ENCODE results near the gene DLG1. TPM values are rescaled to one million over a fixed set of nuclear protein-coding genes. Genes with fewer than 3 reads are reported as not detected.
A peak's percentile ranks its signal among the peaks of the same experiment; 100 is the strongest.

Gene DLG1
- 100 to 1,000 TPM in 1 of 5 donors, 10 to 100 TPM in 4; 58.6 to 102 (median 91.3) TPM for polyA plus RNA-seq (ENCODE audit: insufficient read depth in 1 of 5, insufficient read length in 5 of 5, low replicate concordance in 1 of 5)
- long read RNA-seq, donor 1, full-length matches to known transcripts: 4 of 4 reads
- long read RNA-seq, donor 1, partial matches to known transcripts: 0 of 4 reads
- long read RNA-seq, donor 1, other reads (novel, unspliced or antisense): 0 of 4 reads
- long read RNA-seq, donor 2, partial matches to known transcripts: 0 of 1 reads
- long read RNA-seq, donor 2, other reads (novel, unspliced or antisense): 0 of 1 reads
- long read RNA-seq, donor 3, full-length matches to known transcripts: 5 of 5 reads
- long read RNA-seq, donor 3, partial matches to known transcripts: 0 of 5 reads
- long read RNA-seq, donor 3, other reads (novel, unspliced or antisense): 0 of 5 reads
- long read RNA-seq, donor 4, partial matches to known transcripts: 0 of 1 reads
- long read RNA-seq, donor 4, other reads (novel, unspliced or antisense): 0 of 1 reads
- long read RNA-seq, donor 5, partial matches to known transcripts: 6 of 7 reads
- long read RNA-seq, donor 5, other reads (novel, unspliced or antisense): 0 of 7 reads
- long read RNA-seq, donor 6, partial matches to known transcripts: 0 of 1 reads
- long read RNA-seq, donor 6, other reads (novel, unspliced or antisense): 0 of 1 reads
- long read RNA-seq, donor 7, partial matches to known transcripts: 8 of 11 reads
- long read RNA-seq, donor 7, other reads (novel, unspliced or antisense): 0 of 11 reads
- long read RNA-seq, donor 8, partial matches to known transcripts: 0 of 1 reads
- long read RNA-seq, donor 8, other reads (novel, unspliced or antisense): 0 of 1 reads

GRCh38 chr3:197298341-197298944 is at the start of gene DLG1:
DLG1 (minus strand) TSS chr3:197298612; CDS start chr3:197297204, 1,408 bp downstream.
- peak; percentile 92 to 93 for DNase-seq

- no peak for DNase-seq
These were observed 49.6 kb upstream of the DLG1 start for GRCh38 chr3:197348014-197348413.

- DNase-seq: no peak
These were observed 47.0 kb upstream of the DLG1 start for GRCh38 chr3:197345390-197345789.

- DNase-seq: no peak
These were observed 46.3 kb upstream of the DLG1 start for GRCh38 chr3:197344582-197345318.

DNA sequence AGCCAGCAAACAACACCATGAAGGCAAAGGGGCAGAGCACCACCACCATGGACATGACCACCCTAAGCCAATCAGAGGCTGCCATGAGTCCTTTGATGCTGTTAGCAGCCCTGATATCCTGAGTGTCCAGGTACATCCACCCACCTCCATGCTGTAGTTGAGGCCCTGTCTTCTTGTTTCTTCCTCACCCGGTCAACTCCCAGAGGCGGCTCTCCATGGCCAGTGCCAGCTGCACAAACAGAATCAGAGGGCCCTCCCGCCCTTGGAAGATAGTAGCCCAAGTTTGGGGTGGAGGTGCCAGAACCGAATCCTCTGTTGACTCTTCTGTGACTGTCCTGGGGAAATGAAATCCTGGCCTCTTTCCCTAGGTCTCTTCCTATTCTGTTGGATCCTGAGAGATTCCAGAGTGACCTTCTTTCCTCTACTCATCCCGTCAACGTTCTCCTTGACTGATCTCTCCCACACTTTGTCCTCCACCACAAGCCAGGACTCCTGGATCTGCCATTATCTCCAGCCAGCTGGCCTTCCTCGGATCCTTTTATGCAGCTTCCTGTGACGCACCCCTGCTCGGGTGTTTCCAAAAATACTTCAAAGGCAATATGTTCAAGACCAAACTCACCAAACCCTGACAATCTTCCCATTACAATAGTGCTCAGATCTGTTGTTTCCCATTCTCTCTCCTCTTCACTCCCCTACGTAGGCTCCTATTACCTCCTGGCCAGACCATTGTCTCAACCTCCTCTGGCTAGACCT is 45.4 kb upstream of the DLG1 start:
- DNase-seq: no peak

GRCh38 chr3:197343111-197343510 is 44.7 kb upstream of the DLG1 start:
- DNase-seq: no peak

- no peak for DNase-seq
These were observed 42.1 kb upstream of the DLG1 start for GRCh38 chr3:197340521-197340871.

- DNase-seq: no peak
These were observed 41.6 kb upstream of the DLG1 start for GRCh38 chr3:197339841-197340520.

DNA sequence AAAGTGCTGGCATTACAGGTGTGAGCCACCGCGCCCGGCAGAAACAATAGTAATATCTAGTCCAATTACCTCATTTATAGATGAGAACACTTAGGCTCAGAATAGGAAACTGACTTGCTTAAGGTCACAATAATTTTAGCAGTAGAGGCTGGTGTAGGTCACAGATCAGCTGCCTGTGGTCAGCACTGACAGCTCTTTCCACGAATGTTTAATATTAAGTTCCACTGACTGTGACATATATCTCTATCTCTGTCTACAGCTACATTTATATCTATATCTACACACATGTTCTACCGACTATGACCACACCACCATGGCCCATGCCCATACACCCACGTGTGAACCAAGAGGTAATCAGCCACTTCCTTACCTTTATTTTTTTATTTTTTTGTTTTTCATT is 40.2 kb upstream of the DLG1 start:
- DNase-seq: no peak

DNA sequence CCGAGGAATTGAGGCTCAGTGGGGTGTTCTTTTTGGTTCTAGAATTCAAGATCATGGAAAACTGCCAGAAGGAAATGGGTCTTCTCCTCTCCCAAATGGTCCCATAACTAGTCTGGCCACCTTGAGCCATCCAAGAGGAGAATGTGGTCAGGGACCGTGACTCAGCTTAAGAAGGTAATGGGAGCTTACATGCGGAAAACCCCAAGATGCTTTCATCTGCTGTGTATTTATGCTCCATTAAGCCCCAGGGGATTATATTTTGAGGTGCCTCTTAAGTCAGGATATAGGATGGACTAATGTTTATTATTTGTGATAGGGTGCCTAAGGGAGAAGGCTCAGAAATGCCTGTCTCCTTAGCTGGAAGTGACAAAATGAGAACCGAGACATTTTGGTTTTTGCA is 39.2 kb upstream of the DLG1 start:
- DNase-seq: no peak

- no peak for DNase-seq
These were observed 38.8 kb upstream of the DLG1 start for GRCh38 chr3:197337214-197337613.

GRCh38 chr3:197336348-197336747 is 37.9 kb upstream of the DLG1 start:
- DNase-seq: no peak

DNA sequence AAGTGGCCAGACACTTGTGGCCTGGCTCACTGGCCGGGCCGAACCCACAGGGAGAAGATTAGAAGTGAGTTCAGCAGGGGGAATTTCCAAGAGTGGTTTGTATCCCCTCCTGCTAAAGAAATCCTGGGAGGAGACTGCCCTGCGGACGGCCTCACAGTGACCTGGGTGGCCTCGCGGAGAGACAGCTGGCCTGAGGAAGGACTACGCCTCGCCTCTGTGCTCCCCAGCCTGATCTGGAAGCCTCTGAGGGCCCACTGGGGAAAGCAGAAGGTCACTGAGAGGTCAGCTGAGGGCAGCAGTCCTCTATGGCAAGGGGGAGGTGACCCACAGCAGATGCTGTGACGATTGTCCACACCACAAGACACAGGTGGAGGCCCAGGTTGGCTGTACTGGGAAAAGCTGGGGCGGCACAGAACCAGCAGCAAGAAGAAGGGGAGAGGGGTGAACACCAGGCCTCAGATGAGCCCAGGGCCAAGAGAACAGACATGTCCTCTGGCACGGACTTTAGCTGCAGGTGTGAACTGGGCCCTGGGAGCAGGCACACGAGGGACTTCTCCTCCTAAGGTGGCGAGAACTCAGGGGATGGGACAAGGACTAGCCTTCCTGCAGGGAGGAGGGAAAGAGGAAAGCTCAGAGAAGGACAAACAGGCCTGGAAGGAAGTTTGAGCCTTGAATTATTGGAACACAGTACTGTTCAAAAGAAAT is 37.2 kb upstream of the DLG1 start:
- DNase-seq: no peak

GRCh38 chr3:197333901-197334639 is 35.7 kb upstream of the DLG1 start:
- no peak for DNase-seq

DNA sequence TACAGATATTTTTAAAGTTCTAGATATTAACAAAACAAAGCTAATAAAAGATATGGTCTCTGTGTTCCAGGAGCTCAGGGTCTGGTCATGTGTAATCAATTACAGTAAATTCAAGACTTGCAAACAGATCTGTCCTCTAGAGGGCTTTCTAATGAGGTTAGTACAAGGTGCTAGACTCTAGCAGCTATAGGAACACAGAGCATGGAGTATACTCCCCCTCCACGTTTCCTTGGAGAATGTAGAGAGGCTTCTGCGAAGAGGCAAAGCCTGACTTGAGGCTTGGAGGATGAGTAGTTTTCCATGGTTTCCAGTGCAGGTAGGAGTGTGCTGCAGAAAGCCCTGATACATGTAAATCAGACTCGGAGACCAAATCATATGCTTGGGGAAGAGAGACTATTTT is 32.7 kb upstream of the DLG1 start:
- DNase-seq: no peak

DNA sequence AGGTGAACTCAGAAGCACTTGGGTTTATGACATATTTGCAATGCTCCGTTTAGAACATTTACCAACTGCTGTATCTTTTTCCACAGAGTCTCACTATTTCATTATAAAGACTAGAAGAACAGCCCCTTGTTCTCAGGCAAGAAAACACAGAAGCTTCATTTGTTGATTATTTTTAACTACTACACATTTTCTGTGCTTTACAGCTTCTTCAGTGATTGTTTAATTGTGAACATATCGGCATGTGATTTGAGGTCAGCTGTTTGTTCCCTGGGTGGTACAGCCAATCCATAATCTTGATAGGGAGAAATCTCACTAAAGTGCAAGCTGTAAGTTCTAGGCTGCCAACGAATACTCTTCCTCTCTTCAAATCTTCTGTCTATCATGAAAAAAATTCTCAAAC is 31.0 kb upstream of the DLG1 start:
- no peak for DNase-seq

GRCh38 chr3:197328198-197328597 is 29.8 kb upstream of the DLG1 start:
- DNase-seq: no peak

GRCh38 chr3:197327701-197328100 is 29.3 kb upstream of the DLG1 start:
- DNase-seq: no peak

DNA sequence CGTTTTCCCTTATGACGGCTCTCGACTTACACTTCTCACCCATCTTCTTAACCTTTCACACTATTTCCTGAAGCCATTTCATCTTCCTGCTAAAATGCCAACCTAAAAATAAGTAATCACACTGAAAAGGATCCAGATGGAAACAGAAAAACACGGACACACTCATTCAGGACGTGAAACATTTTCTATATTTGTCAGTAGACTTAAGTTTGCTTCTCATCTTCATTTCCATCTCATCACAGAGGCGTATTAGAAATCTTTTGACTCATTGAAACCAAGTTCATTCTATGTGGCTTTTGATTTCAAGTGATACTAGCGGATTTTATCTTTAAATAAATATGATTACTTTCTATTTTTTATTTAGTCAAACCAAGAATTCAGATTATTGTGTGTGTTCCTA is 27.4 kb upstream of the DLG1 start:
- DNase-seq: no peak

Measured in right lung (tissue), 10 donors.